Activated T-cell treated with anti-CD3 and anti-CD28 coated beads, Interleukin-2, amount 50 U/mL, for 72 hours (primary cell): ENCODE data around the gene TMEM31. TPM values are rescaled to one million over a fixed set of nuclear protein-coding genes. Genes with fewer than 3 reads are reported as not detected.
"Not testable (repeated sequence)": the region's sequence is repeated elsewhere in the genome, so short reads cannot be mapped to it uniquely, and the experiment has no call there.

Experiments
- ATAC-seq, 2 donors: fragments of 150-1000 bp; cut with Tn5 transposase; replicated peaks in 1 of 2; 2 replicates each; pipeline ENCODE4 v1.10.0; 2021; ENCODE audit warnings: moderate library complexity in 2 of 2, mild to moderate bottlenecking in 1 of 2
- DNase-seq, 2 donors: peaks; one replicate each; pipeline ENCODE4 v3.0.0; 2021 to 2022; ENCODE audit warnings: mixed read lengths in 1 of 2
- H3K27ac Mint-ChIP-seq: one replicate; pipeline ENCODE4 v1.8.0; 2022; ENCODE audit warnings: mild to moderate bottlenecking, moderate library complexity, mixed read lengths
- H3K27me3 Mint-ChIP-seq: one replicate; pipeline ENCODE4 v1.8.0; 2022; ENCODE audit warnings: low read depth, mixed read lengths
- H3K36me3 Mint-ChIP-seq, 2 donors: one replicate each; pipeline ENCODE4 v1.8.0; 2022; ENCODE audit warnings: mixed read lengths in 2 of 2, mild to moderate bottlenecking in 1 of 2; ENCODE audit not compliant: insufficient read depth in 2 of 2
- H3K4me1 Mint-ChIP-seq: one replicate; pipeline ENCODE4 v1.8.0; 2022; ENCODE audit warnings: low read depth, mixed read lengths
- H3K4me3 Mint-ChIP-seq, 2 donors: one replicate each; pipeline ENCODE4 v1.8.0; 2022; ENCODE audit warnings: mild to moderate bottlenecking in 2 of 2, mixed read lengths in 2 of 2, moderate library complexity in 2 of 2
- H3K9me3 Mint-ChIP-seq, 2 donors: one replicate each; pipeline ENCODE4 v1.8.0; 2022; ENCODE audit warnings: mixed read lengths in 2 of 2
- total RNA-seq, 2 donors: library from RNA; stranded (reverse); gene quantifications; one replicate each; pipeline ENCODE4 v1.2.3, GENCODE V29; 2022

The TMEM31 gene
- total RNA-seq, 2 donors from 2014 or later, result 0.46 TPM; not detected in 1

GRCh38 chrX:103733017-103733416 lies 22.3 kb downstream of the TMEM31 start:
- Mint-ChIP-seq H3K4me3 (no peak overlapping the region), H3K36me3 (no peaks in the 10 kb centered on the region), H3K4me1 (peaks cover 7% of the 10 kb centered on the region), H3K27me3 (peaks cover 62% of the 10 kb centered on the region), H3K9me3 (no peaks in the 10 kb centered on the region), H3K27ac (no peak overlapping the region)
- DNase-seq (no peak), ATAC-seq (no peak)

DNA sequence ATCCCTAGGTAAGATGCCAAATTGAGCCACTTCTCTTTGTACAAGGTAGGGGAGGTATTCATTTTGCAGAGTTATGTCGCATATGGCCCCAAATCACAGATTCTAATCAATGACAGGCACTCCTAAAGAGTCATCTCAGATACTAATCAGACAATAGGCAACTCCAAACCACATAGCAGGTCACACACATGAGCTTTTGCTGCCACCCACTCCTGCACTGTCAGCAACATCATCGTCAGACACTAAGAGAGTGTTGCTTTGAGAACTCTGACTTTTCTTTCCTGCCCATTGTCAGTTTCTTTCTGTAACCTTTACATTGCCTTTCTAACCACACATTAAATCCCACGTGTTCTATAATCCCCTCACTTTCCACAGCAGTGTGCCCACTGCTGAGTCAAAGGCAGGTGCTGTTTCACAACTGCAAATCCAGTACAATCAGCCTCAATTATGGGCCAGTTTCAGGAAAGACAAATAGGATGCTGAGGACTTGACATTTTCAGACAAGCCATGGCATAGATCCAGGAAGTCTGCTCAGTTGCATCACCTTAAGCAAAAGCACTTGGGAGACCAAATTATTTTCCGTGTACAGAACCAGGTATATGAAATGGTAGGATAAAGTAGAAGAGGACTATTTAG lies 23.5 kb downstream of the TMEM31 start:
- Mint-ChIP-seq H3K27ac (no peak overlapping the region), H3K4me3 (no peak overlapping the region), H3K4me1 (peaks cover 7% of the 10 kb centered on the region), H3K27me3 (peaks cover 59% of the 10 kb centered on the region), H3K36me3 (no peaks in the 10 kb centered on the region), H3K9me3 (no peaks in the 10 kb centered on the region)
- DNase-seq, result peak; percentile 2 to 3
- peak; percentile 81 to 90 for ATAC-seq

GRCh38 chrX:103737696-103738095 lies 27.0 kb downstream of the TMEM31 start:
- Mint-ChIP-seq H3K27me3 (peaks cover 30% of the 10 kb centered on the region), H3K4me1 (peaks cover 7% of the 10 kb centered on the region), H3K27ac (no peak overlapping the region), H3K36me3 (no peaks in the 10 kb centered on the region), H3K9me3 (no peaks in the 10 kb centered on the region), H3K4me3 (no peak overlapping the region)
- ATAC-seq (no peak), DNase-seq (no peak)

GRCh38 chrX:103739421-103739820 lies 28.7 kb downstream of the TMEM31 start:
- peaks cover 19% of the 10 kb centered on the region for H3K27me3 Mint-ChIP-seq
- H3K27ac Mint-ChIP-seq, result no peak overlapping the region
- no peaks in the 10 kb centered on the region for H3K36me3 Mint-ChIP-seq
- no peaks in the 10 kb centered on the region for H3K9me3 Mint-ChIP-seq
- H3K4me3 Mint-ChIP-seq, result no peak overlapping the region
- DNase-seq (no peak), ATAC-seq (no peak)
- H3K4me1 Mint-ChIP-seq, result peaks cover 2% of the 10 kb centered on the region

DNA sequence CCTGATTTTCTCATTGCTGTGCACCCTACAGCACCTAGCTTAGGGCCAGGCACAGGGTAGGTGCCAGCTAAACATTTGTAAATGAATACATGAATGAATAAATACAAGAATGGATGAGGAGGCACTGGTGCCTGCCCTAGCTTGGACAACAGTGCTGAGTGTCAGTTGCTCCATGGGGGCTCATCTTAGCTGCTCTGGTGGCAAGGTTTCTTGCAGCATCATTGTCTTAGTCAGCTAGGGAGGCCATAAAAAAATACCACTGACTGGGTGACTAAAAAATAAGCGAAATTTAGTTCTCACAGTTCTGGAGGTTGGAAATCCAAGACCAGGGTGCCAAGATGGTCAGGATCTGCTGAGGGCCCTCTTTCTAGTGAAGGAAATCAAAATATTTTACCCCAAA lies 31.2 kb downstream of the TMEM31 start:
- H3K9me3 Mint-ChIP-seq, result no peaks in the 10 kb centered on the region
- peaks cover 6% of the 10 kb centered on the region for H3K27me3 Mint-ChIP-seq
- no peak for ATAC-seq
- DNase-seq, result no peak
- no peak overlapping the region for H3K27ac Mint-ChIP-seq
- no peaks in the 10 kb centered on the region for H3K36me3 Mint-ChIP-seq
- H3K4me1 Mint-ChIP-seq, result no peaks in the 10 kb centered on the region
- no peak overlapping the region for H3K4me3 Mint-ChIP-seq

GRCh38 chrX:103742339-103742738 lies 31.6 kb downstream of the TMEM31 start:
- no peaks in the 10 kb centered on the region for H3K36me3 Mint-ChIP-seq
- no peak overlapping the region for H3K27ac Mint-ChIP-seq
- peaks cover 3% of the 10 kb centered on the region for H3K27me3 Mint-ChIP-seq
- H3K9me3 Mint-ChIP-seq, result no peaks in the 10 kb centered on the region
- ATAC-seq (no peak), DNase-seq (no peak)
- H3K4me3 Mint-ChIP-seq, result no peak overlapping the region
- H3K4me1 Mint-ChIP-seq, result no peaks in the 10 kb centered on the region

GRCh38 chrX:103747163-103747562 lies 36.5 kb downstream of the TMEM31 start:
- DNase-seq, result no peak
- Mint-ChIP-seq H3K27me3 (peaks cover 21% of the 10 kb centered on the region), H3K27ac (no peak overlapping the region), H3K9me3 (no peaks in the 10 kb centered on the region), H3K36me3 (no peaks in the 10 kb centered on the region), H3K4me1 (no peaks in the 10 kb centered on the region), H3K4me3 (no peak overlapping the region)
- no peak for ATAC-seq

DNA sequence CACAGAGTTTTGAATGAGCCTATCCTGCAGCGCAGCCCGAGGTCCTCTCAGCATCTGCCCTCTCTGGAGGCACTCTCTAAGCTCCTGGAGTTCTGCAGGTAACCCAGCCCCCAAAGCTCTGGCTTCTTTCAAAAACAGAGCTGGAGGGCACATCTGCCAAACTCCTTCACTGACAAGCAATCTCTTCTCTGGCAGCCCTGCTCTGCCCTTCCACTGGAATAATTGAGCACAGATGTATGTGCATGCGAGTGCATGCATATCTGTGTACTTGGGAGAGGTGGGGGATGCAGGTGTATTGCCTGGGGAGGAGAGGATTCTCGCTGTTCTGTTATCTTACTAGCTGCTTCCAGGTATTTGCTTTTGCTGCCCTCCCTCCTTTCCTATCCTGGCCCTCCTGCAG lies 43.7 kb downstream of the TMEM31 start:
- peaks cover 3% of the 10 kb centered on the region in 2 donors for H3K9me3 Mint-ChIP-seq
- DNase-seq (no peak), ATAC-seq (no peak)
- H3K4me3 Mint-ChIP-seq, result no peak overlapping the region
- H3K27ac Mint-ChIP-seq, result no peak overlapping the region
- H3K36me3 Mint-ChIP-seq, result no peaks in the 10 kb centered on the region
- peaks cover 11% of the 10 kb centered on the region for H3K27me3 Mint-ChIP-seq
- H3K4me1 Mint-ChIP-seq, result no peaks in the 10 kb centered on the region

- Mint-ChIP-seq H3K27ac (no peak overlapping the region), H3K4me3 (no peak overlapping the region), H3K36me3 (no peaks in the 10 kb centered on the region), H3K9me3 (peaks cover 3% of the 10 kb centered on the region in 2 donors), H3K27me3 (peaks cover 10% of the 10 kb centered on the region), H3K4me1 (no peaks in the 10 kb centered on the region)
- ATAC-seq (no peak), DNase-seq (no peak)
These were observed 46.0 kb downstream of the TMEM31 start for GRCh38 chrX:103756736-103757135.

GRCh38 chrX:103758555-103758954 lies 47.8 kb downstream of the TMEM31 start:
- no peak overlapping the region for H3K27ac Mint-ChIP-seq
- H3K27me3 Mint-ChIP-seq, result peaks cover 23% of the 10 kb centered on the region
- no peak for ATAC-seq
- no peak overlapping the region for H3K4me3 Mint-ChIP-seq
- H3K4me1 Mint-ChIP-seq, result no peaks in the 10 kb centered on the region
- DNase-seq, result no peak
- H3K36me3 Mint-ChIP-seq, result no peaks in the 10 kb centered on the region
- H3K9me3 Mint-ChIP-seq, result peaks cover 3% of the 10 kb centered on the region in 2 donors

DNA sequence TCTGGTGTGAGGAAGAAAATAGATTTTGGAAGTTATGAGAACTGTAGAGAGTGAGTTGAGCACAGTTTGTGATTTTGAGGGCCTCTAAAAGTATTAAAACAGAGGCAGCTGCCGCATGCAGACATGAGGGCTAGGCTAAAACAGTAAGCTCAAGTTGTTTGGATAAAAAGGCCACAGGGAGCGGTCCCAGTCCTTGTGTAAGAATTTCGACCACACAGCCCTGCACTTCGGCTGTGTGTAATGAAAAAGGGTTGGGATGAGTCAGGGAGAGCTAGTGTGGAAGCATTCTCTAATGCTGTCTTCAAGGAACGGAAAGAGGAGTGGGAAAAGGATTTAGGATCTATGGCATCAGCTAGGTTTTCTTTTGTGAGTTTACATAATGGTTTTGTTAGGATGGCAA lies 52.8 kb downstream of the TMEM31 start:
- H3K4me1 Mint-ChIP-seq, H3K27ac Mint-ChIP-seq, H3K9me3 Mint-ChIP-seq, H3K36me3 Mint-ChIP-seq, DNase-seq, ATAC-seq, H3K4me3 Mint-ChIP-seq: not testable (repeated sequence)
- H3K27me3 Mint-ChIP-seq, result peaks cover 42% of the 10 kb centered on the region

Other genes with a start within 250 kb of the TMEM31 start
- under 1 TPM; 0.21 to 0.36 TPM for gene RAB40A, start 191.4 kb upstream of the TMEM31 start, total RNA-seq
- gene TCEAL4, start 125.4 kb upstream of the TMEM31 start, total RNA-seq, result 10 to 100 TPM; 12.9 to 17.7 TPM
- 1 to 10 TPM; 5.9 to 6.5 TPM for gene TCEAL3, start 102.9 kb upstream of the TMEM31 start, total RNA-seq
- gene TCEAL1, start 81.9 kb upstream of the TMEM31 start, total RNA-seq, result 1 to 10 TPM; 6.1 to 8.7 TPM
- gene MORF4L2, start 24.2 kb upstream of the TMEM31 start, total RNA-seq, result 100 to 1,000 TPM; 154 to 171 TPM
- gene PLP1, start 65.9 kb downstream of the TMEM31 start, total RNA-seq, result not detected
- gene RAB9B, start 121.3 kb downstream of the TMEM31 start, total RNA-seq, result under 1 TPM; 0.88 to 0.96 TPM